ENCODE results near the gene SELENON.

Gene SELENON

GRCh38 chr1:25867210-25867991 is 67.4 kb downstream of the SELENON start:
- no peak for DNase-seq

All from COR-L47 (cell line).